GM12878 (cell line): Measurements from ENCODE around the gene WWTR1.

Source experiments
- NRF1 ChIP-seq: conservative IDR thresholded peaks from 2 replicates; pipeline ENCODE4 v1.6.1; 2011; ENCODE audit warnings: mild to moderate bottlenecking, low read depth, low read length, improper control_type of control experiment
- RCOR1 ChIP-seq: conservative IDR thresholded peaks from 2 replicates; pipeline ENCODE4 v1.6.1; 2012; ENCODE audit warnings: low read depth, low read length, improper control_type of control experiment
- RUNX3 ChIP-seq: IDR thresholded peaks from 2 replicates; pipeline ENCODE4 v1.6.1; 2012; ENCODE audit warnings: low read length, inconsistent platforms

GRCh38 chr3:149604125-149604875, 53.5 kb downstream of the WWTR1 start:
- no peak for TF ChIP-seq NRF1
- no peak for TF ChIP-seq RUNX3
- no peak for TF ChIP-seq RCOR1
